Activated naive CD8-positive, alpha-beta T cell (primary cell): ENCODE results near the gene XYLT1.

ENCODE experiments used
- H3K27ac Mint-ChIP-seq: one replicate; pipeline ENCODE4 v1.8.0; 2021; ENCODE audit warnings: mixed read lengths
- H3K27me3 Mint-ChIP-seq: one replicate; pipeline ENCODE4 v1.8.0; 2021; ENCODE audit warnings: mixed read lengths
- H3K36me3 Mint-ChIP-seq: one replicate; pipeline ENCODE4 v1.8.0; 2021; ENCODE audit warnings: mixed read lengths
- H3K4me1 Mint-ChIP-seq: one replicate; pipeline ENCODE4 v1.8.0; 2021; ENCODE audit warnings: low read depth, mixed read lengths
- H3K4me3 Mint-ChIP-seq: one replicate; pipeline ENCODE4 v1.8.0; 2021; ENCODE audit warnings: mild to moderate bottlenecking, mixed read lengths
- H3K9me3 Mint-ChIP-seq: one replicate; pipeline ENCODE4 v1.8.0; 2021; ENCODE audit warnings: low read depth, mixed read lengths

The XYLT1 gene

DNA sequence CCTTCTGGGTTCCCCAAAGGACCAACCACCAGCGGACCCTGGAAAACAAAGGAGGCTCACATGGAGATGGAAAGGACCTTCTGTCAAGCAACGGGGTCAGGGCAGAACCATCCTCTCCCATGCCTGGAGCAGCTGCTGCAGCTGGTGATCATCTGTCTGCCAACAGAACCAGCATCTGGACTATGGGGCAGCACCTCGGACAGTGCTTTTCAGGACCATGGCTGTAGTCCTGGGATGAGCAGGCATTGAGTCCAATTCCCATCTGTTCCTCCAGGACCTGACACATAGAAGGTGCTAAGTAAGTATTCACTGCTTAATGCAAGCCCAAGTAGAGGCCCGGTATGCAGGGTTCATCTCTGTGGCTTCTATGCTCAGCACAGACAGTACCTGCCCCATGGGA, 304.7 kb downstream of the XYLT1 start:
- Mint-ChIP-seq H3K36me3 (peaks cover 13% of the 10 kb centered on the region), H3K4me3 (no peak overlapping the region), H3K9me3 (no peaks in the 10 kb centered on the region), H3K27ac (no peak overlapping the region), H3K4me1 (no peaks in the 10 kb centered on the region), H3K27me3 (no peaks in the 10 kb centered on the region)

DNA sequence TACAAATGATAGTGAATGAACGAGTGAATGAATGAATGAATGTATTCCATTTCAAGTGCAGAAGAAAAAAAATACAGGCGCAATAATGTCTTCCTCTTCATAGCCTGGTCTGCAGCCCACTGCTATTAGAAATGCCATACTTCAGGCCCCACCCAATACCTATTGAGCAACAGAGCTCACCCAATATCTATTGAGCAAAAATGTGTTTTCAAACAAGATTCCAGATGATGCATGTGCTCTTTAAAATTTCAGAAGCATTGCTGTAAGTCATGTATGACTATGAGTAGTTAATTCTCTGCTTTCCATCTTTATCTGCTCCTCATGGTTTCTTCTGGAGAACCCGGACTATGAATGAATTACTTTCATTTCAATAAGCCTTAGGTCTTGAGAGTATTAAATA, 308.2 kb downstream of the XYLT1 start:
- H3K36me3 Mint-ChIP-seq, result peaks cover 13% of the 10 kb centered on the region
- no peaks in the 10 kb centered on the region for H3K4me1 Mint-ChIP-seq
- H3K4me3 Mint-ChIP-seq, result no peak overlapping the region
- H3K27ac Mint-ChIP-seq, result no peak overlapping the region
- no peaks in the 10 kb centered on the region for H3K9me3 Mint-ChIP-seq
- H3K27me3 Mint-ChIP-seq, result no peaks in the 10 kb centered on the region

DNA sequence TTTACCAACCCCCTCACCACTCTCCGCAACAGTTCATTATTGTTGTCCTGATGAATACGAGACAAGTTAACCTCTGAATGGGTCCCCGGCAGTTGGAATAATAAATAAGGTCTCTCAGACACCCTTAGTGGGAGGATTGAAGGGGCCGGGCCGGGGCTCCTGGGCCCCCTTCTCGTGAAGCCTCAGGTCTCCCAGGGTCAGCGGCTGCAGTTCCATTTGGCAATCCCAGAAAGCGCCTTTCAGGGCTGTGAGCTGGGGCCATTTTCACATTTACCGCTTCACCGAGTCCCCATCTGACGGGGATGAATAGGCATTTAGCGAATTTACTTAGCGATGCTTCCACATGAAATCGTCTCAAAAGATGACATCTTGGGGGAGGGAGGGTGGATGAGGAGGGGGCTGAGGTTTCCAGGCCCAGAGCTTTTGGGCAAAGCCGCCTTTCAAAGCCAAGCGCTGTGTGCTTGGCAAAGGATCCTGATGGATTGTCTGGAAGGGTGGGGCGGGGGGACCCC, 309.8 kb downstream of the XYLT1 start:
- Mint-ChIP-seq H3K27me3 (no peaks in the 10 kb centered on the region), H3K4me1 (no peaks in the 10 kb centered on the region), H3K27ac (no peak overlapping the region), H3K9me3 (no peaks in the 10 kb centered on the region), H3K4me3 (no peak overlapping the region), H3K36me3 (peaks cover 15% of the 10 kb centered on the region)

GRCh38 chr16:17160285-17160853, 310.4 kb downstream of the XYLT1 start:
- H3K4me1 Mint-ChIP-seq, result no peaks in the 10 kb centered on the region
- peaks cover 14% of the 10 kb centered on the region for H3K36me3 Mint-ChIP-seq
- no peaks in the 10 kb centered on the region for H3K9me3 Mint-ChIP-seq
- H3K27me3 Mint-ChIP-seq, result no peaks in the 10 kb centered on the region
- H3K27ac Mint-ChIP-seq, result no peak overlapping the region
- H3K4me3 Mint-ChIP-seq, result no peak overlapping the region

GRCh38 chr16:17159617-17160016, 311.1 kb downstream of the XYLT1 start:
- H3K36me3 Mint-ChIP-seq, result peaks cover 14% of the 10 kb centered on the region
- no peaks in the 10 kb centered on the region for H3K4me1 Mint-ChIP-seq
- no peaks in the 10 kb centered on the region for H3K27me3 Mint-ChIP-seq
- no peak overlapping the region for H3K4me3 Mint-ChIP-seq
- H3K9me3 Mint-ChIP-seq, result no peaks in the 10 kb centered on the region
- H3K27ac Mint-ChIP-seq, result no peak overlapping the region

- Mint-ChIP-seq H3K9me3 (no peaks in the 10 kb centered on the region), H3K27ac (no peak overlapping the region), H3K4me3 (no peak overlapping the region), H3K36me3 (peaks cover 11% of the 10 kb centered on the region), H3K4me1 (no peaks in the 10 kb centered on the region), H3K27me3 (no peaks in the 10 kb centered on the region)
These were observed 314.8 kb downstream of the XYLT1 start for GRCh38 chr16:17155936-17156335.

DNA sequence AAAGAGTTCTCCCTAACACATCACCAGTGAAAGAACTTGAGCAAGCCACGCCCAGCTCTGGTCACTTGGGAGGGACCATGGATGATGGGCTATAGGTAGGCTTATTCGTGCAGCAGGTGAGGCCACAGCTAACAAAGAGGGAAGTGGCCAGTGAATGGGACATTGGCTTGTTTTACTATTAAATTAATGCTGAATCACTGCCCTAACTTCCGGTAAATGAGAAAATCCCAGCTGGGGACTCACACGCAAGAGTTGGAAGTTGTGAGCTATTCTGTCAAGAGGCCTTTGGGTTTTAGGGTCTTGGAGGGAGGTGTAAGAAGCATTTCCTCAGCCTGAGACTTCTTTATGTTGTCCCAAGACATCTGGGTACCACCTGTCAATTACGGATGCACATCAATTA, 315.3 kb downstream of the XYLT1 start:
- no peak overlapping the region for H3K4me3 Mint-ChIP-seq
- H3K36me3 Mint-ChIP-seq, result peaks cover 13% of the 10 kb centered on the region
- no peaks in the 10 kb centered on the region for H3K9me3 Mint-ChIP-seq
- H3K4me1 Mint-ChIP-seq, result no peaks in the 10 kb centered on the region
- no peak overlapping the region for H3K27ac Mint-ChIP-seq
- no peaks in the 10 kb centered on the region for H3K27me3 Mint-ChIP-seq

- H3K27ac Mint-ChIP-seq, result no peak overlapping the region
These were observed 315.8 kb downstream of the XYLT1 start for GRCh38 chr16:17154981-17155380.

GRCh38 chr16:17152311-17152710, 318.4 kb downstream of the XYLT1 start:
- Mint-ChIP-seq H3K36me3 (peaks cover 9% of the 10 kb centered on the region), H3K4me3 (no peak overlapping the region), H3K9me3 (no peaks in the 10 kb centered on the region), H3K27ac (no peak overlapping the region), H3K4me1 (no peaks in the 10 kb centered on the region), H3K27me3 (no peaks in the 10 kb centered on the region)

More at GRCh38 chr16:17154981-17155380, 315.8 kb downstream of the XYLT1 start:
- Mint-ChIP-seq H3K4me1 (no peaks in the 10 kb centered on the region), H3K9me3 (no peaks in the 10 kb centered on the region), H3K27me3 (no peaks in the 10 kb centered on the region), H3K36me3 (peaks cover 14% of the 10 kb centered on the region), H3K4me3 (no peak overlapping the region)

- Mint-ChIP-seq H3K4me1 (no peaks in the 10 kb centered on the region), H3K36me3 (peaks cover 12% of the 10 kb centered on the region), H3K27ac (no peak overlapping the region), H3K9me3 (no peaks in the 10 kb centered on the region), H3K27me3 (no peaks in the 10 kb centered on the region), H3K4me3 (no peak overlapping the region)
These were observed 319.4 kb downstream of the XYLT1 start for GRCh38 chr16:17151335-17151734.

DNA sequence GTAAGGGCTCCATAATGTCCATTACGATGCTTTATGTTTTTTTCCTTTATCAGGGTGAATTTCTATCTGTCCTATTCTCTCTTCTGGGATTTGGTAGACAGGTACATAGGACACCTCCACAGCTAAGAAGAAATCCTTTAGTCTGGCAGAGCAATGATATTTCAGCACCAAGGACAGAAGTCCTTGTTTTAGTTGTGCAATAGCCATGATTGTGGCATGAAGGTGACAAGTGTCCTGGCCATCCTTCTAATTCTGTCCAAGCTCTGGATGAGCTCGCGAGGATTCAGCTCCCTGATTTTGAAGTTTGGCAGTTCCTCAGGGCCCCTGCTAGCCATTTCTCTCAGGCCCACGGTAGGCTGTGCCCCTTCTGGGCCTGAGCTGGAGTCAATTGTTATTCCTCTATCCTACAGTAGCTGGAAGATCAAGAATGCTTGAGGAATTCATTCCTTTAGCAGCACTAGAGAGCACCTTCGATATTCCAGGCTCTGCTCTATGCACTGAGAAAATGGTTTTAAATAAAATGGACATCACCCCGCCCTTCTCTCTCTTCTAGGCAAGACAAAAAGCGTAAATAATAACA, 320.8 kb downstream of the XYLT1 start:
- Mint-ChIP-seq H3K9me3 (no peaks in the 10 kb centered on the region), H3K4me1 (no peaks in the 10 kb centered on the region), H3K4me3 (no peak overlapping the region), H3K27me3 (no peaks in the 10 kb centered on the region), H3K36me3 (peaks cover 11% of the 10 kb centered on the region), H3K27ac (no peak overlapping the region)

GRCh38 chr16:17147942-17148341, 322.8 kb downstream of the XYLT1 start:
- Mint-ChIP-seq H3K36me3 (peaks cover 11% of the 10 kb centered on the region), H3K27ac (no peak overlapping the region), H3K4me1 (no peaks in the 10 kb centered on the region), H3K4me3 (no peak overlapping the region), H3K9me3 (no peaks in the 10 kb centered on the region), H3K27me3 (no peaks in the 10 kb centered on the region)

GRCh38 chr16:17145029-17145428, 325.7 kb downstream of the XYLT1 start:
- peaks cover 11% of the 10 kb centered on the region for H3K36me3 Mint-ChIP-seq
- H3K4me3 Mint-ChIP-seq, result no peak overlapping the region
- H3K27ac Mint-ChIP-seq, result no peak overlapping the region
- H3K27me3 Mint-ChIP-seq, result no peaks in the 10 kb centered on the region
- no peaks in the 10 kb centered on the region for H3K9me3 Mint-ChIP-seq
- no peaks in the 10 kb centered on the region for H3K4me1 Mint-ChIP-seq

DNA sequence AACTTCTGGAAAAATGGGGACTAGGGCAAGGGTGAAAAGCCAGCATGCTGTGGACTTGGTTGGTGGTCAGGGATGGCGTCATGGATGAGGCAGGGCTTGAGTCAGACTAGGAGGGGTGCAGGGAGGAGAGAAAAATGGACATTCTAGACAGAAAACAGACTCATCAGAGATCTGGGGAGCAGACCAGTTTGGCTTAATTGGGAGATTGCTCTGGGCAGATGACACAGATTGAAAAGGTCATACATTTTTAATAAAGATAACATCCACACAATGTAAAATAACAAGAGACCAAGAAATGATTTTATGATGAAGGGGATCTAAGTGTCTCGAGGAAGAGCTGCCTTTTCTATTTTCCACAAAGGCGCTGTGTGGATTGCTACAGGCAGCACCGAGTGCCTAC, 326.3 kb downstream of the XYLT1 start:
- H3K4me3 Mint-ChIP-seq, result no peak overlapping the region
- H3K9me3 Mint-ChIP-seq, result no peaks in the 10 kb centered on the region
- no peak overlapping the region for H3K27ac Mint-ChIP-seq
- H3K36me3 Mint-ChIP-seq, result peaks cover 15% of the 10 kb centered on the region
- no peaks in the 10 kb centered on the region for H3K4me1 Mint-ChIP-seq
- no peaks in the 10 kb centered on the region for H3K27me3 Mint-ChIP-seq

DNA sequence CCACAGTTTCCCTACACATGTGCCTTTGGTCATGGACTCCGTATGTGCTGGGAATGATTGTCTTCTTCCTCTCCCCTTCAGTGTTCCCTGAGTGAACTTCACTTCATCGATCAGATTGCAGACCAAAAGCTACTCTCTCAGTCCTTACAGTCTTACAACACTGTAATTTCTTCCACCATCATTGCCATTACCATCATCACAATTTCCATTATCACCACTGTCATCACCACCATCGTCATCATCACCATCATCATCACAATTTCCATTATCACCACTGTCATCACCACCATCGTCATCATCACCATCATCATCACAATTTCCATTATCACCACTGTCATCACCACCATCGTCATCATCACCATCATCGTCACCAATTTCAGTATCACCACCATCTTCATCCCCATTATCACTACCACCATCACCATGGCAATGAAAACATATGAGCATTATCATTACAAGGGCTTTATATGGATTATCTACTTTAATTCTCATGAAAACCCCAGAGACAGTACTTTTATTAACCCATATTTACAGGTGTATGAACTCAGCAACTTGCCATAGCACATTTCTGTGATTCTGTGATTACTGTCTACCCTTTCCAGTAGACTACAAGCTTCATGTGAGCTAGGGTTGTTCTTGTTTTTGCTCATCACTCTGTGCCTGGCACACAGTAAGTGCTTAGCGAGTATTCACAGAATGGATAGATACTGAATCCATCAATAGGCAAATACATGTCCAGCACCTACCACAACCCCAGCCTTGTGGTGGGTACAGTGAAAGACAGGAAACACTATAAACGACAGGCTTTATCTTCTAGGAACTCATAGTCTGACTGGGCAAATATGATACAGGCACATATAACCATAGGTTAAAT, 327.0 kb downstream of the XYLT1 start:
- Mint-ChIP-seq H3K27me3 (no peaks in the 10 kb centered on the region), H3K36me3 (peaks cover 18% of the 10 kb centered on the region)

More for the DNA sequence above, 327.0 kb downstream of the XYLT1 start:
- Mint-ChIP-seq H3K9me3 (no peaks in the 10 kb centered on the region), H3K4me1 (no peaks in the 10 kb centered on the region), H3K27ac (no peak overlapping the region), H3K4me3 (no peak overlapping the region)
